ENCODE measurements around the gene ARF3.

The ARF3 gene

GRCh38 chr12:48996794-48997718 lies 39.8 kb upstream of the ARF3 start:
- in situ Hi-C loops (cut with MboI; ENCODE audit: low sequenced_read_pairs, unreplicated experiment): no loop called here
- peak; percentile 83 for DNase-seq (ENCODE audit: low spot score)
- TF ChIP-seq, protein P1, sequence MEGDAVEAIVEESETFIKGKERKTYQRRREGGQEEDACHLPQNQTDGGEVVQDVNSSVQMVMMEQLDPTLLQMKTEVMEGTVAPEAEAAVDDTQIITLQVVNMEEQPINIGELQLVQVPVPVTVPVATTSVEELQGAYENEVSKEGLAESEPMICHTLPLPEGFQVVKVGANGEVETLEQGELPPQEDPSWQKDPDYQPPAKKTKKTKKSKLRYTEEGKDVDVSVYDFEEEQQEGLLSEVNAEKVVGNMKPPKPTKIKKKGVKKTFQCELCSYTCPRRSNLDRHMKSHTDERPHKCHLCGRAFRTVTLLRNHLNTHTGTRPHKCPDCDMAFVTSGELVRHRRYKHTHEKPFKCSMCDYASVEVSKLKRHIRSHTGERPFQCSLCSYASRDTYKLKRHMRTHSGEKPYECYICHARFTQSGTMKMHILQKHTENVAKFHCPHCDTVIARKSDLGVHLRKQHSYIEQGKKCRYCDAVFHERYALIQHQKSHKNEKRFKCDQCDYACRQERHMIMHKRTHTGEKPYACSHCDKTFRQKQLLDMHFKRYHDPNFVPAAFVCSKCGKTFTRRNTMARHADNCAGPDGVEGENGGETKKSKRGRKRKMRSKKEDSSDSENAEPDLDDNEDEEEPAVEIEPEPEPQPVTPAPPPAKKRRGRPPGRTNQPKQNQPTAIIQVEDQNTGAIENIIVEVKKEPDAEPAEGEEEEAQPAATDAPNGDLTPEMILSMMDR (IDR thresholded peaks at IDR 0.05; ENCODE audit: borderline replicate concordance, control extremely low read depth, extremely low read depth, insufficient read depth, missing control alignments): peak; percentile 81

DNA sequence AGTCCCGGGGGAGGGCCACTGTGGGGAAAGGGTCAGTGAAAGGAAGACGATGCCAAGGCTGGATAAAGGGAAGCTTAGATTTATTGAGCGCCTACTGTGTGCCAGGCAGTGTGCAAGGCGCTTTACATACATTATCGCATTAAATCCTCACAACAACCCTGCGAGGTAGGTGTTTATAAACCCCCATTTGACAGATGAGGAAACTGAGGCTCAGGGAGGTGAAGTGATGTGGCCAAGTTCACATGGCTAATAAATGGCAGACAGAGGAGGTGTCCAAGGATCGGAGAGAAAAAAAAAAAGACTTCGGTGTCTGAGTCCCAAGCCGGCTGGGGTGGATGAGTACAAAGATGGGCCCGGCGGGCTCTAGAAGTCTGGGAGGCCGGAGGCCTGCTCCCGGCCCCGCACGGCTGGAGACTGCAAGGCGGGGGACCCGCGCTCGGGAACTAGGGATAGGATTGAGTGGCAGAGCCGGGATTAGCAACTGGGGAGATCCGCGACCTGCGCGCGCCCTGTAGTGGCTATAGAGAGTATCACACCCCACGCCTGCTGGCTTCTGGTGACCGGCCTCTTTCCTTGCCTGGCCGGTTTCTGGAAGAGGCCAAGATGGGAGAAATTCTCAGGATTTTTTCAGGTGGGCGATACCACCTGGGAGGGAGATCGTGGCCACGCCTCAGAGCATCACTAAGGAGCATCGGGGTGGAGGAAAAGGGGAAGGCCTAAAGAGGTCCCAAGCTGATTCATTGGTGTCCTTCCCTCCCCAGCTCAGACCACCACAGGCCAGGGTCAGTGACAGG lies 38.0 kb upstream of the ARF3 start:
- DNase-seq (ENCODE audit: low spot score): peak; percentile 88
- TF ChIP-seq, protein P1 (IDR thresholded peaks at IDR 0.05; ENCODE audit: borderline replicate concordance, control extremely low read depth, extremely low read depth, insufficient read depth, missing control alignments): peak; percentile 60
- in situ Hi-C loops (cut with MboI; ENCODE audit: low sequenced_read_pairs, unreplicated experiment): no loop called here

DNA sequence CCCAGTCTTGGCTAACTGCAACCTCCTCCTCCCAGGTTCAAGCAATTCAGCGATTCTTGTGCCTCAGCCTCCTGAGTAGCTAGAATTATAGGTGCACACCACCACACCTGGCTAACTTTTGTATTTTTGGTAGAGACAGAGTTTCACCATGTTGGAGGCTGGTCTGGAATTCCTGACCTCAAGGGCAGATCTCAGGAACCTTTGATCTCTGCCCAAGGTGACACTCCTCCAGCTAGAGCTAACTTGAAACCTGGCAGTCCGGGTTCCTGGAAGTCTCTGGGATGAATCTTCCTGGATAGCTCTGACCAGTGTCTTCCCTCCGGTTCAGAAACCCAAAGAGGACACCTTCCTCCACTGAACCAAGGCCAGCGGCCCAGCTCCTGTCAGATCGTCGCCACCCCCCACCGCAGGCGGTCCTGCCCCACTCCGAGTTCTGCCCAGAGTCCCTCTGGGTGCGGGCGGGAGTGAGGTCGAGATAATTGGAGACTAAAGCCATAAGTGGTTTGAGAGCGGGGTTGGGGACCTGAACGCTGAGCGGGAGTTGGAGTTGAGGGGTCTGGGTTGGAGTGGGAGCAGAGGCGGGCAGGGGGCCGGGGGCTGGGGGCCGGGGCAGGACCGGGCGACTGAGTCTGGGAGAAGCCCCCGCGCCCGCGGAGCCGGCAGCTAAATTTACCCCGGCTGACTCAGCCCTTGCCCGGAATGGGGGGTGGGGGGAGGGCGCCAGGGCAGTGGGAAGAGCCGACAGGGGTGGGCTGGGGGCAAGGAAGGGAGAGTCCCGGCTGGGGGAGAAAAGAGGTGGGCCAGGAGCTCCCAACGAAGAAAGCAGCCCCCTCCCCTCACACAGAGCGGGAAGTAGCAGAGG lies 37.2 kb upstream of the ARF3 start:
- TF ChIP-seq, protein P1 (IDR thresholded peaks at IDR 0.05; ENCODE audit: borderline replicate concordance, control extremely low read depth, extremely low read depth, insufficient read depth, missing control alignments): no peak
- in situ Hi-C loops (cut with MboI; ENCODE audit: low sequenced_read_pairs, unreplicated experiment): no loop called here
- no peak for DNase-seq (ENCODE audit: low spot score)

GRCh38 chr12:48993787-48994186 lies 36.5 kb upstream of the ARF3 start:
- TF ChIP-seq, protein P1 (IDR thresholded peaks at IDR 0.05; ENCODE audit: borderline replicate concordance, control extremely low read depth, extremely low read depth, insufficient read depth, missing control alignments): no peak

GRCh38 chr12:48991247-48992050 lies 34.2 kb upstream of the ARF3 start:
- DNase-seq (ENCODE audit: low spot score): no peak
- TF ChIP-seq, protein P1 (IDR thresholded peaks at IDR 0.05; ENCODE audit: borderline replicate concordance, control extremely low read depth, extremely low read depth, insufficient read depth, missing control alignments): no peak
- in situ Hi-C loops (cut with MboI; ENCODE audit: low sequenced_read_pairs, unreplicated experiment): no loop called here

More at GRCh38 chr12:48993787-48994186, 36.5 kb upstream of the ARF3 start:
- no peak for DNase-seq (ENCODE audit: low spot score)
- in situ Hi-C loops (cut with MboI; ENCODE audit: low sequenced_read_pairs, unreplicated experiment): no loop called here
